PFSK-1 (cell line): ENCODE measurements around the gene FAAH.

Experiments used
- FOXP2 ChIP-seq: optimal IDR thresholded peaks from 2 replicates; pipeline ENCODE3; 2011; ENCODE audit warnings: borderline replicate concordance, control low read depth, inconsistent platforms; ENCODE audit not compliant: insufficient read depth; ENCODE audit errors: extremely low read length, extremely low read depth
- POLR2AphosphoS5 ChIP-seq: IDR thresholded peaks from 2 replicates; pipeline ENCODE4 v1.6.1; 2012; ENCODE audit warnings: low read depth, mild to moderate bottlenecking, control low read depth, low read length, moderate library complexity
- SIN3A ChIP-seq: IDR thresholded peaks from 2 replicates; pipeline ENCODE4 v1.6.1; 2012; ENCODE audit warnings: mild to moderate bottlenecking, low read length, moderate library complexity, borderline replicate concordance; ENCODE audit not compliant: insufficient read depth
- TAF1 ChIP-seq: IDR thresholded peaks from 2 replicates; pipeline ENCODE4 v1.6.1; 2012; ENCODE audit warnings: low read length, control low read depth, borderline replicate concordance; ENCODE audit not compliant: insufficient read depth
- TF ChIP-seq, protein P1 (sequence below), 2 experiments: IDR thresholded peaks; 2 replicates each; pipeline versions ENCODE4 v1.6.1 to v1.8.0; 2011 to 2012; ENCODE audit warnings: low read depth in 2 of 2, low read length in 2 of 2, control low read depth in 1 of 2, inconsistent platforms in 1 of 2, mild to moderate bottlenecking in 1 of 2, moderate library complexity in 1 of 2; ENCODE audit not compliant: insufficient read depth in 1 of 2

Gene FAAH

GRCh38 chr1:46436844-46437243 is 42.7 kb downstream of the FAAH start:
- TF ChIP-seq, protein P1, sequence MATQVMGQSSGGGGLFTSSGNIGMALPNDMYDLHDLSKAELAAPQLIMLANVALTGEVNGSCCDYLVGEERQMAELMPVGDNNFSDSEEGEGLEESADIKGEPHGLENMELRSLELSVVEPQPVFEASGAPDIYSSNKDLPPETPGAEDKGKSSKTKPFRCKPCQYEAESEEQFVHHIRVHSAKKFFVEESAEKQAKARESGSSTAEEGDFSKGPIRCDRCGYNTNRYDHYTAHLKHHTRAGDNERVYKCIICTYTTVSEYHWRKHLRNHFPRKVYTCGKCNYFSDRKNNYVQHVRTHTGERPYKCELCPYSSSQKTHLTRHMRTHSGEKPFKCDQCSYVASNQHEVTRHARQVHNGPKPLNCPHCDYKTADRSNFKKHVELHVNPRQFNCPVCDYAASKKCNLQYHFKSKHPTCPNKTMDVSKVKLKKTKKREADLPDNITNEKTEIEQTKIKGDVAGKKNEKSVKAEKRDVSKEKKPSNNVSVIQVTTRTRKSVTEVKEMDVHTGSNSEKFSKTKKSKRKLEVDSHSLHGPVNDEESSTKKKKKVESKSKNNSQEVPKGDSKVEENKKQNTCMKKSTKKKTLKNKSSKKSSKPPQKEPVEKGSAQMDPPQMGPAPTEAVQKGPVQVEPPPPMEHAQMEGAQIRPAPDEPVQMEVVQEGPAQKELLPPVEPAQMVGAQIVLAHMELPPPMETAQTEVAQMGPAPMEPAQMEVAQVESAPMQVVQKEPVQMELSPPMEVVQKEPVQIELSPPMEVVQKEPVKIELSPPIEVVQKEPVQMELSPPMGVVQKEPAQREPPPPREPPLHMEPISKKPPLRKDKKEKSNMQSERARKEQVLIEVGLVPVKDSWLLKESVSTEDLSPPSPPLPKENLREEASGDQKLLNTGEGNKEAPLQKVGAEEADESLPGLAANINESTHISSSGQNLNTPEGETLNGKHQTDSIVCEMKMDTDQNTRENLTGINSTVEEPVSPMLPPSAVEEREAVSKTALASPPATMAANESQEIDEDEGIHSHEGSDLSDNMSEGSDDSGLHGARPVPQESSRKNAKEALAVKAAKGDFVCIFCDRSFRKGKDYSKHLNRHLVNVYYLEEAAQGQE (IDR thresholded peaks at IDR 0.05; ENCODE audit: insufficient read depth in 1 of 2, low read depth in 2 of 2, low read length in 2 of 2), result no peak
- TF ChIP-seq TAF1 (no peak), POLR2AphosphoS5 (no peak)

- no peak for TF ChIP-seq TAF1
Measured at GRCh38 chr1:46437723-46438122, 43.6 kb downstream of the FAAH start.

- TF ChIP-seq SIN3A (no peak), POLR2AphosphoS5 (no peak), FOXP2 (no peak), TAF1 (no peak)
- TF ChIP-seq, protein P1 (IDR thresholded peaks at IDR 0.05; ENCODE audit: insufficient read depth in 1 of 2, low read depth in 2 of 2, low read length in 2 of 2), result no peak
Measured at GRCh38 chr1:46438346-46438745, 44.2 kb downstream of the FAAH start.

DNA sequence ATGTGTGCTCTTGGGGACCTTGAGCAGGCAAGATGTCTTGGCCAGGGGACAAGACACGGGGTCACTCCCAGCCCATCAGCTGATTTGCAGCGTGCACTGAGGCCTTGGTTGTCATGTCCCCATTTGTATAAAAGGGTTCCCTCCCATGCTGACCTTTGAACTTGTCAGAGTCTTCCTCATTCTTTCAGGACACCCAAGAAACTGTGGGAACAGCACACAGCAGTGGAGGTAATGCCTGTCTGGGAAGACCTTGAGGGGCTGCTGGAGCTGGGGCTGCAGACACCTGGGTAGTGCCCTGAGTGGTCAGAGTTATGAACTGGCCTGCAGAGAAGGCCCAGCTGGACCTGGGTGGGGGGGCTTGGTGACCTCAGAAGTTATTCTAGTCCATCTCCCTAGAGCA is 46.4 kb downstream of the FAAH start:
- no peak for TF ChIP-seq SIN3A
- no peak for TF ChIP-seq TAF1
- TF ChIP-seq, protein P1 (IDR thresholded peaks at IDR 0.05; ENCODE audit: insufficient read depth in 1 of 2, low read depth in 2 of 2, low read length in 2 of 2), result no peak
- TF ChIP-seq FOXP2, result no peak
- TF ChIP-seq POLR2AphosphoS5, result no peak

DNA sequence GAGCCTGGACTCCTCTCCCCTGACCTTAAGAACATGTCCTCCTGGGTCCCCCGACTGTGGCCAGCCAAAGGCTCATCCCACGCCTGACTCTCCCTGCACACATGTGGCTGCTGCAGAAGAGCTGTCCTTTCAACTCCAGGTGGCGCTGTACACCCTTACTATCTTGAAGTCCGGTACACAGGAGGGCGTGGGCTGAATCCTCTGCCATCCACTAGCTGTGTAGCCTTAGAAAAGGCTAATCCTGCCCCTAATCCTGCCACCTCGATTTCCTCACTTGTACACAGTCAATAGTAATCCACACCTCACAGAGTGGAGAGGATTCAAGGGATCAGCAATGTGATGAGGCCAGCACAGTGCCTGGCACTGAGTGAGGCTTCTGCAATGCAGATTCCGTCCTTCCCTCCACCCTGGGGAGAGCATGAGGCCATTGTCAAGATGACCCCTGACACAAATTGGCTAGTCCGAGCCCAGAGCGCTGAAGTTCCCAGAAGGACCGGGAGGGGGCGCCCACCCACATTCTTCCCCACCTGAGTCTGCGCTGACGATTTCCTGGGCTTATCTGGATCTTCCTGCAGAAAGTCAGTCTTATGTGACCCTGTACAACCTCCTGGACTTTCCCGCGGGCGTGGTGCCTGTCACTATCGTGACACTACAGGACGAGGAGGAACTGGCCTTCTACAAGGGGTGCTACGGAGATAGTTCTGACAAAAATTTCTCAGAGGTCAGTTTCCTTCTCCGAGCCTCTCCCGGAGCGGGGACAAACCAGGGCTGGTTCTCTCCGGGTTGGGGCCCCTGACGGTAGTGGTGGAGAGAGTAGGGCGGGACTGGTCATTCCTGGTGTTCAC is 48.4 kb downstream of the FAAH start:
- TF ChIP-seq FOXP2, result no peak
- TF ChIP-seq, protein P1 (IDR thresholded peaks at IDR 0.05; ENCODE audit: insufficient read depth in 1 of 2, low read depth in 2 of 2, low read length in 2 of 2), result no peak
- no peak for TF ChIP-seq TAF1
- no peak for TF ChIP-seq SIN3A
- TF ChIP-seq POLR2AphosphoS5, result no peak
